GM23248 (cell line): ENCODE results near the gene TTLL5. TPM values are rescaled to one million over a fixed set of nuclear protein-coding genes. Genes with fewer than 3 reads are reported as not detected.
A peak's percentile ranks its signal among the peaks of the same experiment; 100 is the strongest.

Source experiments
- DNase-seq: peaks from one replicate; pipeline ENCODE4 v3.0.0-alpha.2; 2015
- H2AFZ ChIP-seq: fragments of 200-600 bp; sonication (generic); 2 replicates; pipeline ENCODE4 v1.6.1; 2016; ENCODE audit warnings: antibody characterized with exemption
- H3F3A ChIP-seq: fragments of 200-600 bp; sonication (generic); 2 replicates; pipeline ENCODE4 v1.6.1; 2016; ENCODE audit warnings: mild to moderate bottlenecking, antibody characterized with exemption, mixed run types; ENCODE audit not compliant: insufficient read depth
- H3K27ac ChIP-seq: fragments of 200-600 bp; sonication (generic); 2 replicates; pipeline ENCODE4 v1.5.1; 2016; ENCODE audit warnings: mild to moderate bottlenecking
- H3K27me3 ChIP-seq: fragments of 200-600 bp; sonication (generic); replicated peaks from 2 replicates; pipeline ENCODE4 v1.6.1; 2016; ENCODE audit warnings: mild to moderate bottlenecking; ENCODE audit not compliant: insufficient read depth
- H3K36me3 ChIP-seq: fragments of 200-600 bp; sonication (generic); 2 replicates; pipeline ENCODE4 v1.6.1; 2016; ENCODE audit warnings: low read depth, mild to moderate bottlenecking
- H3K4me1 ChIP-seq: fragments of 200-600 bp; sonication (generic); 2 replicates; pipeline ENCODE4 v1.6.1; 2016; ENCODE audit warnings: mild to moderate bottlenecking; ENCODE audit not compliant: insufficient read depth
- H3K4me2 ChIP-seq: fragments of 200-600 bp; sonication (generic); one replicate; pipeline ENCODE4 v1.6.1; 2016; ENCODE audit warnings: mild to moderate bottlenecking; ENCODE audit not compliant: unreplicated experiment
- H3K4me3 ChIP-seq: fragments of 200-600 bp; sonication (generic); 2 replicates; pipeline ENCODE4 v1.5.1; 2016; ENCODE audit warnings: mild to moderate bottlenecking
- H3K79me2 ChIP-seq: fragments of 200-600 bp; sonication (generic); 2 replicates; pipeline ENCODE4 v1.6.1; 2016; ENCODE audit warnings: mild to moderate bottlenecking; ENCODE audit not compliant: insufficient read depth
- H3K9ac ChIP-seq: fragments of 200-600 bp; sonication (generic); 2 replicates; pipeline ENCODE4 v1.6.1; 2016; ENCODE audit warnings: mild to moderate bottlenecking
- H3K9me2 ChIP-seq: fragments of 200-600 bp; sonication (generic); 2 replicates; pipeline ENCODE4 v1.6.1; 2016; ENCODE audit warnings: mixed run types, mild to moderate bottlenecking, moderate library complexity; ENCODE audit not compliant: insufficient read depth
- H3K9me3 ChIP-seq: fragments of 200-600 bp; sonication (generic); one replicate; pipeline ENCODE4 v1.6.1; 2017; ENCODE audit warnings: low read depth
- H4K20me1 ChIP-seq: fragments of 200-600 bp; sonication (generic); 2 replicates; pipeline ENCODE4 v1.6.0; 2016; ENCODE audit not compliant: insufficient read depth
- EZH2 ChIP-seq: fragments of 200-600 bp; sonication (generic); IDR thresholded peaks from 2 replicates; pipeline ENCODE4 v1.6.1; 2018; ENCODE audit warnings: antibody characterized with exemption, mild to moderate bottlenecking; ENCODE audit not compliant: insufficient read depth, poor library complexity, severe bottlenecking
- EZH2phosphoT487 ChIP-seq: fragments of 200-600 bp; sonication (generic); IDR thresholded peaks from 2 replicates; pipeline ENCODE4 v1.6.1; 2018; ENCODE audit warnings: antibody characterized with exemption, moderate library complexity, mild to moderate bottlenecking, low read depth; ENCODE audit not compliant: insufficient read depth
- WGBS, 2 experiments: methylation state at CpG; one replicate each; pipeline ENCODE4 v1.1.6; 2015 to 2017; ENCODE audit warnings: low lambda C conversion rate in 2 of 2, low coverage in 1 of 2; ENCODE audit errors: missing lambda C conversion rate in 2 of 2; 5-methylcytosine and 5-hydroxymethylcytosine counted together
- in situ Hi-C: fragments of 300-500 bp; cut with MboI; formaldehyde crosslinking; loops from 2 replicates; pipeline ENCODE4 v1.15.0; 2020
- polyA plus RNA-seq: library from polyadenylated mRNA; unstranded; fragments of >200 nt; fragmentation: Nextera tagmentation; extraction: Ambion mirVana; gene quantifications from 2 replicates; pipeline ENCODE4 v1.2.1, GENCODE V29; 2016
- total RNA-seq: library from RNA; depleted of rRNA; stranded (reverse); fragments of >200 nt; shearing (Covaris generic); gene quantifications from 2 replicates; pipeline ENCODE4 v1.2.3, GENCODE V29; 2014

TTLL5 gene
- total and polyA plus RNA-seq, 2 experiments from 2014 or later: 14.6 to 17.8 TPM

DNA sequence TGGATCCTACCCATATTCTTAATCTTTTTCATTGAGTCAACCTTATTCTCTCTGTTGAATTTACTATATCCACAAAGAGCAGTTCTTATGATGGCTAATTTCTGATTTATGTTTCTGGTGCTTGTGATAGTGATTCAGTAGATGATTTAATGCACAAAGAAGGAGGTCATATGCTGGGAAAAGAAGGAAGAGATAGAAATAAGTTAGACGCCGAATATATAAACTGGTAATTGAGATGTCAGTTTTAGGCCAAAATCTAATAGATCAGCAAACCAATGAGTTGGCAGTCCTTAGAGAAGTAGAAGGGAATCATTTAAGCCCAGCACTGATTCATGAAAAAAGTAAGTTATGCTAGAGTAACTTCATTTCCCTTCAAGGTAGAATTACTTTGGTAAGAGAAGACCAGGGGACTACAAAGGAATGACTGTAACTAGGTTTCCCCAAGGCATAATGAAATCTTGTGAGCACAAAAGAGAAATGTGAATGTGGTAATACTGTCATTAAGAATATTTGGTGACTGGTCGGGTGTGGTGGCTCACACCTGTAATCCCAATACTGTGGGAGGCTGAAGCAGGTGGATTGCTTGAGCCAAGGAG, 188.4 kb downstream of the TTLL5 start:
- Histone ChIP-seq H3K9me2 (no peaks in the 10 kb centered on the region), H3K4me1 (peaks cover 19% of the 10 kb centered on the region), H3K27ac (no peak overlapping the region), H2AFZ (no peak overlapping the region), H3K36me3 (no peaks in the 10 kb centered on the region), H3K9me3 (no peaks in the 10 kb centered on the region), H3K4me2 (no peak overlapping the region), H3K9ac (no peak overlapping the region), H3K4me3 (no peak overlapping the region), H3F3A (peaks cover 18% of the 10 kb centered on the region; the same call in 1 of the 2 replicates), H3K79me2 (no peaks in the 10 kb centered on the region), H4K20me1 (no peaks in the 10 kb centered on the region), H3K27me3 (no peaks in the 10 kb centered on the region)
- TF ChIP-seq EZH2phosphoT487: no peak
- TF ChIP-seq EZH2: no peak
- WGBS, 2 experiments: 64 to 68% methylated on average over 3 of the region's 3 CpGs
- DNase-seq: no peak
- in situ Hi-C loops: no loop called here

DNA sequence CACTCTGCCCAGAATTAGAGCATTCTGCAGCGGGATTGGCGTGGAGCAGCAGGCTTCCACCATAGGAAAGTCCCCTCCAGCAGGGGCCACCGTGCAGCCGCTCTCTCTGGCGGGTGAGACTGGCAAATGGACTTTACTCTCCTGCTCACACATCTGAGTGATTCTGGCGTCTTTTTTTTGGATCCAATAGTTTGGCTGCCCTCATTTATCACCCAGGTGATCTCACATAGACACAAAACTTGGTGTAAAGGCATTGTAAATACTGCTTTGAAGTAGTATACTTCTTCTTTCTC, 190.5 kb downstream of the TTLL5 start:
- Histone ChIP-seq H3F3A (peaks cover 22% of the 10 kb centered on the region; the same call in 1 of the 2 replicates), H3K27me3 (no peaks in the 10 kb centered on the region), H3K36me3 (no peaks in the 10 kb centered on the region), H3K79me2 (no peaks in the 10 kb centered on the region), H3K4me3 (no peak overlapping the region), H3K27ac (no peak overlapping the region), H4K20me1 (no peaks in the 10 kb centered on the region), H3K9ac (no peak overlapping the region), H3K9me2 (no peaks in the 10 kb centered on the region), H3K4me1 (peaks cover 23% of the 10 kb centered on the region), H3K9me3 (no peaks in the 10 kb centered on the region), H2AFZ (no peak overlapping the region), H3K4me2 (no peak overlapping the region)
- 96 to 99% methylated on average over 6 of the region's 6 CpGs for WGBS, 2 experiments
- TF ChIP-seq EZH2 (no peak), EZH2phosphoT487 (no peak)
- in situ Hi-C loops: no loop called here
- DNase-seq: no peak

DNA sequence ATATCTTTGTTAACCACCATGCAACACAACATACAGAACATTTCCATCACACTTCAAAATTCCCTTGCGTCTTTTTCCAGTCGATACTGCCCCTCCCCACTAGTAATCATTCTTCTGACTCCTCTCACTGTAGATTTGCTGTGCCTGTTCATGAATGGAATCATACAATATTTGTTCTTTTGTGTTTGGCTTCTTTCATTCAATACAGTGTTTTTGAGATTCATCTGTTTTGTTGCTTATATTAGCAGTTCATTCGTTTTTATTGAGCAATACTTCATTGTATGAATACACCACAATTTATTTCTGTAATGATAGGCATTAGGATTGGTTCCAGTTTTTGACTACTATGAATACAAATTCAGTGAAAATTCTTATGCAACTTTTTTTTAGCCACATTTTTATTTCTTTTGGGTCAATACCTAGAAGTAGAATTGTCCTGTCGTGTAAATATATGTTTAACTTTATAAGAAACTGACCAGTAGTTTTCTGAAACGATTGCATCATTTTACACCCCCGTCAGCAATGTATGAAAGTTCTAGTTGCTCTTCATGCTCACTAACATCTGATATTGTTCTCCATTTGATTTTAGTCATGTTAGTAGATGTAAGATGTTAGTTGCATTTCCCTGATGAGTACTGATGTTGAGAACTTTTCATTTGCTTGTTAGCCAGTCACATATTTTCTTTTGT, 193.2 kb downstream of the TTLL5 start:
- no peak for TF ChIP-seq EZH2
- no peak for TF ChIP-seq EZH2phosphoT487
- DNase-seq: peak; percentile 16
- Histone ChIP-seq H3K36me3 (no peaks in the 10 kb centered on the region), H3K9ac (no peak overlapping the region), H3K27me3 (no peaks in the 10 kb centered on the region), H3K9me2 (no peaks in the 10 kb centered on the region), H2AFZ (no peak overlapping the region), H3K4me1 (peaks cover 7% of the 10 kb centered on the region; the same call in 1 of the 2 replicates), H3K4me3 (no peak overlapping the region), H3K27ac (no peak overlapping the region), H4K20me1 (no peaks in the 10 kb centered on the region), H3K9me3 (no peaks in the 10 kb centered on the region), H3F3A (peaks cover 10% of the 10 kb centered on the region; the same call in 1 of the 2 replicates), H3K4me2 (no peak overlapping the region), H3K79me2 (no peaks in the 10 kb centered on the region)
- in situ Hi-C loops: no loop called here
- WGBS, 2 experiments: 32 to 34% methylated on average over 6 of the region's 6 CpGs

DNA sequence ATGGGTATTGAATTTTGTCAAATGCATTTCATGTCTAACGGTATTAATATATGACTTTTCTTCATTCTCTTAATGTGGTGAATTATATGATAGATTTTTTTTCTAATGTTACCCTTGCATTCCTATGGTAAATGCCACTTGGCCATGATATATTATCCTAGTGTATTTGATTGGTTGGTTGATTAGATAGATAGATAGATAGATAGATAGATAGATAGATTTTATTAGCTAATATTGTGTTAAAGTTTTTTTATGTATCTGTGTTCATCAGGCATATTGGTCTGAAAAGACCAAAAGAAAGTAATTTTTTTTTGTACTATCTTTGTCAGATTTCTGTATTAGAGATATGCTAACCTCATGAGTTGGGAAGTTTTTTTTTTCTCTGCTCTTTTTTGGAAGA, 196.2 kb downstream of the TTLL5 start:
- TF ChIP-seq EZH2: no peak
- TF ChIP-seq EZH2phosphoT487: no peak

More for the DNA sequence above, 196.2 kb downstream of the TTLL5 start:
- Histone ChIP-seq H3K9ac (no peak overlapping the region), H3K79me2 (no peaks in the 10 kb centered on the region), H4K20me1 (no peaks in the 10 kb centered on the region), H3K4me2 (no peak overlapping the region), H3K9me2 (no peaks in the 10 kb centered on the region), H3K27me3 (no peaks in the 10 kb centered on the region), H3K4me1 (peaks cover 34% of the 10 kb centered on the region), H3K27ac (no peak overlapping the region), H3K4me3 (no peak overlapping the region), H3K36me3 (no peaks in the 10 kb centered on the region), H2AFZ (no peak overlapping the region), H3K9me3 (no peaks in the 10 kb centered on the region), H3F3A (peaks cover 31% of the 10 kb centered on the region)
- DNase-seq: no peak
- in situ Hi-C loops: no loop called here
- WGBS, 2 experiments: 98 to 100% methylated on average over 1 of the region's 1 CpG
